Liver (tissue), 3 donors: ENCODE data around the gene NOTCH1.

Experiments
- ATF3 ChIP-seq: IDR thresholded peaks from 2 replicates; pipeline ENCODE4 v1.6.1; 2016; ENCODE audit warnings: antibody characterized with exemption
- CTCF ChIP-seq: fragments of 150-350 bp; IDR thresholded peaks from 2 replicates; pipeline ENCODE4 v1.5.1; 2017; ENCODE audit warnings: improper control_type of control experiment, low read depth, low read length; ENCODE audit not compliant: missing input control
- GABPA ChIP-seq, 2 donors: IDR thresholded peaks in 1 of 2; conservative IDR thresholded peaks in 1 of 2; 2 replicates each; pipeline ENCODE4 v1.6.1; 2016; ENCODE audit warnings: antibody characterized with exemption in 2 of 2, mild to moderate bottlenecking in 1 of 2, moderate library complexity in 1 of 2
- JUND ChIP-seq, 2 donors: IDR thresholded peaks; 2 replicates each; pipeline ENCODE4 v1.6.1; 2016; ENCODE audit warnings: antibody characterized with exemption in 2 of 2
- MAX ChIP-seq: IDR thresholded peaks from 2 replicates; pipeline ENCODE4 v1.6.1; 2016; ENCODE audit warnings: antibody characterized with exemption
- RAD21 ChIP-seq, 2 donors: IDR thresholded peaks; 2 replicates each; pipeline ENCODE4 v1.6.1; 2016; ENCODE audit warnings: antibody characterized with exemption in 2 of 2, mild to moderate bottlenecking in 2 of 2
- REST ChIP-seq: IDR thresholded peaks from 2 replicates; pipeline ENCODE4 v1.6.1; 2016; ENCODE audit warnings: antibody characterized with exemption, mild to moderate bottlenecking
- SP1 ChIP-seq: IDR thresholded peaks from 2 replicates; pipeline ENCODE4 v1.6.1; 2018; ENCODE audit warnings: antibody characterized with exemption, mild to moderate bottlenecking
- ZBTB33 ChIP-seq: IDR thresholded peaks from 2 replicates; pipeline ENCODE4 v1.6.1; 2016; ENCODE audit warnings: antibody characterized with exemption
- donor health status: healthy.
- donor health status: healthy.

GRCh38 chr9:136562746-136563495, 17.1 kb upstream of the NOTCH1 start:
- no peak for TF ChIP-seq CTCF
- no peak for TF ChIP-seq SP1
- no peak for TF ChIP-seq ZBTB33
- no peak for TF ChIP-seq REST
- no peak for TF ChIP-seq GABPA (IDR thresholded peaks at IDR 0.05 in 1 of 2, conservative IDR thresholded peaks at IDR 0.05 in 1 of 2)
- no peak for TF ChIP-seq JUND (IDR thresholded peaks at IDR 0.05)
- TF ChIP-seq RAD21 (IDR thresholded peaks at IDR 0.05), result no peak
- no peak for TF ChIP-seq ATF3
- TF ChIP-seq MAX, result no peak
